NCI-H1436 treated with DMSO at 0.1 percent for 48 hours (cell line): ENCODE results near the gene CETN3.

ENCODE experiments used
- DNase-seq: peaks from one replicate; lab custom pipeline; 2025; lab: John Stamatoyannopoulos, UW

Gene CETN3

GRCh38 chr5:90409318-90410177 is at the start of gene CETN3:
TSS of gene CETN3 (minus strand) at chr5:90409756. CDS start at chr5:90409661, 95 bp downstream.
- peak; percentile 95 for DNase-seq

GRCh38 chr5:90446961-90447360 is 37.4 kb upstream of the CETN3 start:
- DNase-seq: no peak

DNA sequence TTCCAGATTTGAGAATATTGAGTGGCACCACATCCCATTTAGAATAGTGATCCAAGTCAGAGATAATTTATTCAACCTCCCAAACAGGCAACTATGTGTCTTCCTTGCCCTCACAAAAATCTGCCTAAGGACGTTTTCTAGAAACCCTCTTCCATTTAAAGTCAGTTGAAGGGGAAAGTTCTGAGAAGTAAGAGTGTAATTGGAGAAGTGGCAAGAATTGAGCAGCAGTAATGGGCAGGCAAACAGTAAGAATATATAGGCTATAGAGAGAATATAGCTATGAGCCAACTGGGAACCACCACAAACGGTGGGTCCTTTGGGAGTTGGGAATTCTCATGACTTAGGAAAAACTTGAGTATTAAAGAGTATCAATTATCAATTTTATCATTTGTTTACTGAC is 31.1 kb upstream of the CETN3 start:
- no peak for DNase-seq

DNA sequence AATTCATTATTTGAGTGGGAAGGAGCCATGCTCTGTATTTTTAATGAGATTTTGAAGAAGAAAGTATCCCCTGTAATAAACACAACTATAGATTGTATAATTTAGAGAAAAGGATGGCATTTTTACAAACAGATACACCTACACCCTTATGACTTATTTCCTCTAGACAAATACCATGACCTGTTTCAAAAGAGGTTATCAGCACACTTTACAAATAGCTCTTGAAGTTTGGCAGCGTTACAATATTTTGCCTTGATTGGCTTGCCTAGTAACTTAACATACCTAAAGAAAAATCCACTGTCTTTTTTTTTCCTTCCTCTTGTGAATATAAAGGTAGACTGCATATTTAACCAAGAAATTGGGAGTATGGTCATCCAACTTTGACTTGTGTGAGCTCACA is 28.5 kb upstream of the CETN3 start:
- DNase-seq: no peak

DNA sequence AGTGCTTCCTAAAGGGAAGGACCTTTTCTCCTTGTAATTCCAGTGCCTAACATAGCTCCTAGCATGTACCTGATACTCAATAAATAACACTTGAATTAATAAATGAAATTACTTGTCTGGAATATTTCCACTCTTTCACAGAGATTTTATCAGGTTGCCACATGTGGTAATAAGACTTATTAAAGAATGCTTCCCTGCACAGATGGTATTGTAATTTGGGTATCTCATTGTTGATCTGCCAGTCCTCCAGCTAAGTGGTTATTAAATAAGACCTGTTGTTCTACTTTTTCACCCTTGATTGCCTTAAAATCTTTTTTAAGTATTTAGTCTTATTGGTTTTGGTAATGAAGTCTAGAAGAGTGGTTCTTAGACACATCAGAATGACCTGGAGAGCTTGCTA is 28.1 kb upstream of the CETN3 start:
- DNase-seq: no peak

- no peak for DNase-seq
Observed at GRCh38 chr5:90434116-90434714, 24.7 kb upstream of the CETN3 start.

- DNase-seq: no peak
Observed at GRCh38 chr5:90424245-90424644, 14.7 kb upstream of the CETN3 start.

DNA sequence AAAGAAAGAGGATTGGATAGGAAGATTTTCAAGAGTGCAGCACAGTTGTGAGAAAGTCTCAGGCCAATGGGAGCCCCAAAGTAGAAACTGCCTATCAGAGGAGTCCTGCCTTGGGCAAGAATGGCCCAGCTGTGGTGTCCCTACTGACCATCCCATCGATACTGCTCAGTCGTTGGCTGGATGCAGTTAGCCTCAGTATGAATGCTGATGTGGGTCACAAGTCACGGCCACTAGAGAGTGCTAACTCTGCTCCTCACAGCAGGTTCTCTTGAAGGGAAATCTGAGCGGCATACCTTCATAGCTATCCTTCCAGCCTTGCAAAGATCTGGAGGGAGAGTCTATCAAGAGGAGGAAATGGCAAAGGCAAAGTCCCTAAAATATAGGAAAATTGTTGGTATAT is 11.6 kb upstream of the CETN3 start:
- no peak for DNase-seq

DNA sequence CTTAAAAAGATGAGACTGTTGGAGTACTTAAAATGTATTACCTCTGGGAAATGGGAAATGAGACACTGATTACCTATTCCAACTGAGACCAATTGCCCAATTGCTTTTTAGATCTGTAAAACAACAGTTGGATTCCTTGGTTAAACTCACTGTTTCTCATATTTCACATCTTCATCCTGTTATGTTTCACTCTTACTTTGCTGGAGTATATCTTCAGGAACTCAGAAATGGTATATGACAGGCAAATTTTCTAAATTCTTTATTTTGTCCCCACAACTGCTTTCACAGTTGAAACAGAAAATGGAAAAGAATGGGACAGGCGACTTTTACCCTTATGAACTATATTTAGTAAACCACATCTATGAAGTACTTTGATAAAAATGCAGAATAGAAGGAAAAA is 8.7 kb upstream of the CETN3 start:
- DNase-seq: no peak

- no peak for DNase-seq
Observed at GRCh38 chr5:90410178-90410762, 714 bp upstream of the CETN3 start.

DNA sequence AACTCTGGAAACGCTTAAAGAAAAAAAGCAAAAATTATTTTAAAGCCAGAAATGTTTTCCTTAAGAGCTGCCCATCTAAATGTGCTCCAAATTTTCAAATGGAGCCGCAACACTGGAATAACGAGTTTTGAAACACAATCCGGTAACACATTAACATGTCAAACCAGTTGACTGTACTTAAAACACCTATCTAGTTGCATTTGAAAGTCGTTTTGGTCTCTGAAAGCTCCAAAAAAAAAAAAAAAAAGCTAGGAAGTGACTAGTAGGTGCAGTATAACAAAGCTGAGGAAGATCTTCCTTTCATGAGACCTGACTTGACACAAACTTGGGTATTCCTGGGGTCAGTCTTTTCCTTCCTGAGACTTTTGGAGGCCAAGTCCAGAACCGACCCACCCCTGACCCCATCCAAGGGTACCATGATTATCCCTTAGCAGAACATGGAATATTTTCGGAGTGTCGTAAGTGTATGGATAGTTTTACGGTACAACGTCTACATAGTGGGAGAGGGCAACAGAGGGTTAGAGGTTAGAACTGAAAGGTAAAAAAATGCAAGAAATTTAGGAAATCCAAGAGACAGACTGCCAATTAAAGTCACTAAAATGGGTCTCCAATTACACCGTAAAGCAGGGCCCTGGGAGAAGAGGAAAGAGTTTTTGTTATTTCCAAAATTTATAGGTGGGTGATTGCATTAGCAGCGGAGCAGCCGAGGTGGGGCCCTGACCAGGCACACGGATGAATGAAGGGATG is 812 bp downstream of the CETN3 start:
- DNase-seq: no peak

DNA sequence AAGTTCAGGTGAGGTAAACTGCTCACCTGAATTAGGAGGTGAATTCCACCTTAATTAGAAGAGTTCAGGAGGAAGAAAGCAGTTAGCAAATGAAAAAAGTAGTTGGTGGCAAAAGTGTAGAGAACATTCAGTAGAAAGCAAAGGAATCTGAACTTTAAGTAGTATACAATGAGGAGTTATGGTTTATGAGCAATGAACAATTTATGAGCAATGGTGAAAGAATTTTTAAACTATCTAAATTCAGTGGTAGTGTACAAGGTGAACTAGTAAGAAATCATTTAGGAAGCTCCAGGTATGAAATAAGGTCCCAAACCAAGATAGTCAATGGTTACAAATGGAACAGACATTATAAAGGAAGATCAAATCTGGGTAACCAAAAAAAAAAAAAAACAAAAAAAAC is 3.1 kb downstream of the CETN3 start:
- no peak for DNase-seq

DNA sequence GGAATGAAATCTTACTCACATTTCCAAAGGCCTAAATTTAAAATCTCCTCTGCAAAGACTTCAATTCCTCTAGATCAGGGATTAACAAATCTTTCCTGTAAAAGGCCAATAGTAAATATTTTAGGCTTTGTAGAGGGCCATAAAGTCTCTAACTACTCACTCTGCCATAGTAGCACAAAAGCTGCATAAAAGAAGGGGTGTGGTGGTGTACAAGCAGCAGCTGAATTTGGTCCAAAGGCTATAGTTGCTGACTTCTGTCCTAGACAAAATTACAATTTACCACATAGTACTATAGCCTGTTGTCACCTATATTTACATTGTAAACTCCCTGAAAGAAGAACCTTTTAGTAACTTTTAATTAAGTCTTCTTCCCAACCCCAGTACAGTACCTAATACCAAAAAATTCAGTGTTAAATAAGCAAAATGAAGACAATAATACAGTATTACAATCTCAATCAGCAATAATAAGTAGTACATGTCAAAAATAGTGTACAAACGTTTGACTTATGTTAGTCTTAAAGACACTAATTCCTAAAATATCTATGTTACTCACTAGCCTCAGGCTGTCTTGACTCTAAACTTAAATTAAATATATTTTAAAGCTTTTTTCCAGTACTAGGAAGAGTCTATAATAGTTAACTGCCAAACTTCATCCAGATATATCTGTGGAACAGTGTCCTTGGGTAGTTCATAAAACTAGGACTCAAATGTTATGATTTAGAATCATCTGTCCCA is 6.9 kb downstream of the CETN3 start:
- no peak for DNase-seq

- DNase-seq: no peak
Observed at GRCh38 chr5:90399251-90399650, 10.3 kb downstream of the CETN3 start.

- DNase-seq: no peak
Observed at GRCh38 chr5:90398726-90399125, 10.8 kb downstream of the CETN3 start.

DNA sequence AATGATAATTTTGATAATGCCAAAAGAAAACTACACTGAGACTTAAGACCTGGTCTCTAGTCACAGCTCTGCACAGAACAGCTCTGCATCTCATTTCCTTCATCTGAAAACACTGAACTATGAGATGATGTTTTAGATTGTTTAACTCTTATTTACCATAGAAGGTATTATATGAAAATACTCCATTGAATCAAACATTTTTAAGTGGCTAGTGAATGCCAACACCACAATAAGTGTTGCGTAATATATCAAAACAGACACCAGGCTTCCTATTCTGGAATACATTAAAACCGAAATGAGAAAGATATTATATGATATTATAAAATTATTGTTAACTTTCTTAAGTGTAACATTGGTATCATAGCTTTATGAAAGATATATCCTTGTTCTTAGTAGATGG is 14.6 kb downstream of the CETN3 start:
- DNase-seq: no peak

- no peak for DNase-seq
Observed at GRCh38 chr5:90390928-90391327, 18.6 kb downstream of the CETN3 start.

DNA sequence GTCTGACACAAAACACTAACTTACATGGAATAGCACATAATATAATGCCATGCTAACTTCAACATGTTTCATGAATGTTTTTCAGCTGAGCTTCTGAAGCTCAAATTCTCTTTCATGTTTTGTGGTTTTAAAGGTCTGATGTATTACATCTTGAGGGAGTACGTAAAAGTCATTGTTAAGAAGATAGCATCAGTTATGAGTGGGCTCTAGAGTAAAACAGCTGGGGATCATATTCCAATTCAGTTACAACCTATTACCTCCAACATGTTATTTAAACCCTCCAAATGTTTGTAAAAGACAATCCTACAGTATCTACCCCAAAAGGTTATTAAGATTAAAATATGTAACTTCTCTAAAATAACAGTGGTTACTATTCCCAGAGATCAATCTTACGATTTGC is 19.2 kb downstream of the CETN3 start:
- DNase-seq: no peak

DNA sequence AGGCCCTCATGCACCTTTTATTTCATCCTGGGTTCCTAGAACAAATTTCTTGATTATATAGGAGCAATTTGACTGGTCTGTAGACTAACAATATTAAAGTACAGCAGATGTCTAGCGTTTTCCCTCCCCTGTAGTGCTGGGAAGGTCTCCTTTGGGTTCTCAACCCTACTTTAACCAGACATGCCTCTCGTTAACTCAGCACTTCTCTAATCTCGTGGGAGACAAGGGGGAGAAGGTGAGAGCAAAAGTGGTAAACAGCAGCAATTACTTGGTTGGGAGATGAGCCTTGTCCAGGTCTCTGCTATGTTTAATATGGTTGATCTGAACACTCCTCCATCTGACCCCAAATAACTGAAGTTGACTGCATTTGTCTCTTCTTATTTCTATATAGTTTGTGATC is 22.0 kb downstream of the CETN3 start:
- no peak for DNase-seq

- DNase-seq: no peak
Observed at GRCh38 chr5:90386099-90386710, 23.4 kb downstream of the CETN3 start.

GRCh38 chr5:90384389-90384788 is 25.2 kb downstream of the CETN3 start:
- no peak for DNase-seq

DNA sequence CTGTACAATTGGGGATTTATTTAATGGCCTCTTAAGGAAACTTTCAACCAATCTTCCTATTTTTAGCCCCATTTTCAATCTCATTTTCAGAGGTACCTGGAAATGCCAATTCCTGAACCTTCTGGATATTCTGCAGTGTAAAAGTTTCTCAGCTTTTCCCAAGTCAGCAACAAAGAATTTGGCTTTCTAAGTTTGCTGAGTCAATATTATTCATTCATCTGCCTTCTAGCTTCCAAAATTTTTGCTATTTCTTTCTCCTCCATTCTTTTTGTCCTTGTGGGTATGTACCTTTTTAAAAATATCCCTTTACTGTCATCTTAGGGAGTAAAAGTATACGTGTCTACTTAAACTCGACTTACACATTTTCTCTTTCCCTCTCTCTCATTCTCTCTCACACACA is 25.7 kb downstream of the CETN3 start:
- no peak for DNase-seq
